CD14-positive monocyte (primary cell): ENCODE data around the gene PLXNA1. TPM values are rescaled to one million over a fixed set of nuclear protein-coding genes. Genes with fewer than 3 reads are reported as not detected.

Source experiments
- DNase-seq, 3 donors: peaks; one replicate each; pipeline ENCODE4 v3.0.0-alpha.2; 2011 to 2022
- H2AFZ ChIP-seq: 2 replicates; pipeline ENCODE4 v1.6.0; 2012; ENCODE audit warnings: mild to moderate bottlenecking, low read depth, low read length, inconsistent platforms; ENCODE audit not compliant: insufficient read depth, poor library complexity, severe bottlenecking
- H3K27ac ChIP-seq, 2 donors: 1 replicate in 1 of 2; 2 replicates in 1 of 2; pipeline ENCODE4 v1.5.1; 2012 to 2013; ENCODE audit warnings: low read length in 2 of 2, control low read depth in 1 of 2, inconsistent platforms in 1 of 2, low read depth in 1 of 2, mild to moderate bottlenecking in 1 of 2
- H3K27me3 ChIP-seq, 2 donors: one replicate each; pipeline versions ENCODE4 v1.6.0 to v1.6.1; 2011 to 2013; ENCODE audit warnings: low read length in 2 of 2; ENCODE audit not compliant: control insufficient read depth in 2 of 2, insufficient read depth in 2 of 2
- H3K36me3 ChIP-seq, 2 donors: replicated peaks in 1 of 2; 1 replicate in 1 of 2; 2 replicates in 1 of 2; pipeline versions ENCODE4 v1.5.1 to v1.6.1; 2012 to 2013; ENCODE audit warnings: low read length in 2 of 2, control low read depth in 1 of 2, inconsistent platforms in 1 of 2, mild to moderate bottlenecking in 1 of 2; ENCODE audit not compliant: insufficient read depth in 2 of 2, control insufficient read depth in 1 of 2
- H3K4me1 ChIP-seq, 2 donors: 1 replicate in 1 of 2; 2 replicates in 1 of 2; pipeline versions ENCODE4 v1.5.1 to v1.6.1; 2012 to 2013; ENCODE audit warnings: low read length in 2 of 2, control low read depth in 1 of 2, inconsistent platforms in 1 of 2, mild to moderate bottlenecking in 1 of 2, moderate library complexity in 1 of 2; ENCODE audit not compliant: insufficient read depth in 2 of 2, control insufficient read depth in 1 of 2
- H3K4me2 ChIP-seq: replicated peaks from 2 replicates; pipeline ENCODE3; 2012; ENCODE audit warnings: low read length, moderate library complexity, mild to moderate bottlenecking; ENCODE audit not compliant: poor library complexity, severe bottlenecking; ENCODE audit errors: extremely low read depth
- H3K4me3 ChIP-seq, 3 experiments: fragments of 200-600 bp in 1 of 3; sonication (generic) in 1 of 3; replicated peaks in 1 of 3; 1 replicate in 2 of 3; 2 replicates in 1 of 3; pipeline ENCODE4 v1.5.1; 2011 to 2013; ENCODE audit warnings: low read length in 3 of 3, mild to moderate bottlenecking in 3 of 3, control low read depth in 2 of 3, low read depth in 2 of 3, inconsistent platforms in 1 of 3, moderate library complexity in 1 of 3
- H3K79me2 ChIP-seq: 2 replicates; pipeline ENCODE4 v1.6.0; 2012; ENCODE audit warnings: mild to moderate bottlenecking, control low read depth, inconsistent platforms, low read length, moderate library complexity; ENCODE audit not compliant: insufficient read depth
- H3K9ac ChIP-seq: 2 replicates; pipeline ENCODE4 v1.6.0; 2017; ENCODE audit warnings: low read length, mild to moderate bottlenecking; ENCODE audit not compliant: insufficient read depth, poor library complexity, severe bottlenecking
- H3K9me3 ChIP-seq, 2 donors: replicated peaks in 1 of 2; 1 replicate in 1 of 2; 2 replicates in 1 of 2; pipeline versions ENCODE4 v1.5.1 to v1.6.1; 2012 to 2013; ENCODE audit warnings: low read length in 2 of 2, control low read depth in 1 of 2; ENCODE audit not compliant: control insufficient read depth in 1 of 2, insufficient read depth in 1 of 2
- H4K20me1 ChIP-seq: 2 replicates; pipeline ENCODE4 v1.6.0; 2012; ENCODE audit warnings: mild to moderate bottlenecking, low read length, control low read depth, moderate library complexity; ENCODE audit not compliant: insufficient read depth
- H3K27ac Mint-ChIP-seq, 7 donors: one replicate each; pipeline ENCODE4 v1.8.0; 2020; ENCODE audit warnings: mild to moderate bottlenecking in 7 of 7, mixed read lengths in 7 of 7, moderate library complexity in 6 of 7, inconsistent platforms in 2 of 7
- H3K27me3 Mint-ChIP-seq, 3 donors: one replicate each; pipeline ENCODE4 v1.8.0; 2021 to 2022; ENCODE audit warnings: low read depth in 3 of 3, mild to moderate bottlenecking in 3 of 3, mixed read lengths in 3 of 3, moderate library complexity in 3 of 3, inconsistent platforms in 1 of 3
- H3K36me3 Mint-ChIP-seq, 2 donors: one replicate each; pipeline ENCODE4 v1.8.0; 2020; ENCODE audit warnings: mixed read lengths in 2 of 2, inconsistent platforms in 1 of 2, mild to moderate bottlenecking in 1 of 2
- H3K4me1 Mint-ChIP-seq: one replicate; pipeline ENCODE4 v1.8.0; 2020; ENCODE audit warnings: mild to moderate bottlenecking, mixed read lengths
- H3K4me3 Mint-ChIP-seq, 2 donors: one replicate each; pipeline ENCODE4 v1.8.0; 2020; ENCODE audit warnings: mild to moderate bottlenecking in 2 of 2, mixed read lengths in 2 of 2, moderate library complexity in 1 of 2
- H3K9me3 Mint-ChIP-seq, 7 donors: one replicate each; pipeline ENCODE4 v1.8.0; 2020 to 2022; ENCODE audit warnings: mixed read lengths in 7 of 7, mild to moderate bottlenecking in 6 of 7, moderate library complexity in 6 of 7, inconsistent platforms in 2 of 7
- WGBS: methylation state at CpG from one replicate; pipeline ENCODE4 v1.1.5; 2013; ENCODE audit warnings: missing lambda C conversion rate; ENCODE audit not compliant: insufficient coverage; 5-methylcytosine and 5-hydroxymethylcytosine counted together
- intact Hi-C, 2 donors: fragments of 100-400 bp; cut with micrococcal nuclease; formaldehyde crosslinking; loops; one replicate each; pipeline versions ENCODE4 v1.15.0 to v1.15.1; 2023
- polyA plus RNA-seq, 3 donors: library from polyadenylated mRNA; depleted of rRNA in 1 of 3; unstranded in 2 of 3; stranded (reverse) in 1 of 3; fragments of 300-500 nt in 2 of 3; fragments of >200 nt in 1 of 3; fragmentation: Illumina TruSeq in 2 of 3; gene quantifications; 1 replicate in 2 of 3; 2 replicates in 1 of 3; pipeline ENCODE4 v1.2.3, GENCODE V29; 2012 to 2021
- TF ChIP-seq, protein P1 (sequence below): fragments of 200-600 bp; IDR thresholded peaks from one replicate; pipeline ENCODE4 v1.8.0; 2022; ENCODE audit warnings: antibody characterized with exemption, mild to moderate bottlenecking

The PLXNA1 gene
- polyA plus RNA-seq, 3 donors: 2.7 TPM; not detected in 2

DNA sequence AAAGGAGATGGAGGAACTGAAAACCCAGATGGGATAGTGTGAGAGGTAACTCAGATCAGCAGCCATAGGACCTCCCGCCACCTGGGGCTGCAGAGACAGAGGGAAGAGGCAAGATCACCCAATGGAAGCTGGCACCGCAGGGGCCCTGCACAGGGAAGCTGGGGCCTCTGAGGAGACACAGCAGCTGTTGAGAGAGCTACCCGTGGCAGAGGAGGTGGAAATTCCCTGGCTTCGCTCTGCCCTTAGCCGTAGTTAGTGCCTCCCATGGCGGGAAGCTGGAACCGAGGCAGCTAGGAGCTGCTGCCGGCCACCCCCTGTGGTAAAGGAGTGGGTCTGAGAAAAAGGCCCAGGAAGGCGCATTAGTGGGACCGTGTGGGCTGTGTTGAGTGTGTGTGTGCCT is 18.0 kb upstream of the PLXNA1 start:
- Histone ChIP-seq H3K36me3 (no peaks in the 10 kb centered on the region), H3K9me3 (no peaks in the 10 kb centered on the region), H3K4me1 (no peaks in the 10 kb centered on the region), H3K9ac (no peak overlapping the region), H3K27me3 (peaks cover 0 to 23% of the 10 kb centered on the region in 2 donors), H2AFZ (no peak overlapping the region), H3K4me2 (no peak overlapping the region), H3K27ac (no peak overlapping the region), H3K4me3 (no peak overlapping the region), H3K79me2 (no peaks in the 10 kb centered on the region), H4K20me1 (no peaks in the 10 kb centered on the region)
- no peak overlapping the region for H3K27ac Mint-ChIP-seq
- no peak for DNase-seq
- peaks cover 6 to 39% (median 24%) of the 10 kb centered on the region in 3 donors for H3K27me3 Mint-ChIP-seq
- 94% methylated on average over 10 of the region's 10 CpGs for WGBS
- H3K4me1 Mint-ChIP-seq: no peaks in the 10 kb centered on the region
- H3K9me3 Mint-ChIP-seq: peaks cover 0 to 2% (median 0%) of the 10 kb centered on the region in 7 donors
- no peaks in the 10 kb centered on the region for H3K36me3 Mint-ChIP-seq
- TF ChIP-seq, protein P1, sequence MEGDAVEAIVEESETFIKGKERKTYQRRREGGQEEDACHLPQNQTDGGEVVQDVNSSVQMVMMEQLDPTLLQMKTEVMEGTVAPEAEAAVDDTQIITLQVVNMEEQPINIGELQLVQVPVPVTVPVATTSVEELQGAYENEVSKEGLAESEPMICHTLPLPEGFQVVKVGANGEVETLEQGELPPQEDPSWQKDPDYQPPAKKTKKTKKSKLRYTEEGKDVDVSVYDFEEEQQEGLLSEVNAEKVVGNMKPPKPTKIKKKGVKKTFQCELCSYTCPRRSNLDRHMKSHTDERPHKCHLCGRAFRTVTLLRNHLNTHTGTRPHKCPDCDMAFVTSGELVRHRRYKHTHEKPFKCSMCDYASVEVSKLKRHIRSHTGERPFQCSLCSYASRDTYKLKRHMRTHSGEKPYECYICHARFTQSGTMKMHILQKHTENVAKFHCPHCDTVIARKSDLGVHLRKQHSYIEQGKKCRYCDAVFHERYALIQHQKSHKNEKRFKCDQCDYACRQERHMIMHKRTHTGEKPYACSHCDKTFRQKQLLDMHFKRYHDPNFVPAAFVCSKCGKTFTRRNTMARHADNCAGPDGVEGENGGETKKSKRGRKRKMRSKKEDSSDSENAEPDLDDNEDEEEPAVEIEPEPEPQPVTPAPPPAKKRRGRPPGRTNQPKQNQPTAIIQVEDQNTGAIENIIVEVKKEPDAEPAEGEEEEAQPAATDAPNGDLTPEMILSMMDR: no peak
- H3K4me3 Mint-ChIP-seq: no peak overlapping the region
- intact Hi-C loops: no loop called here

DNA sequence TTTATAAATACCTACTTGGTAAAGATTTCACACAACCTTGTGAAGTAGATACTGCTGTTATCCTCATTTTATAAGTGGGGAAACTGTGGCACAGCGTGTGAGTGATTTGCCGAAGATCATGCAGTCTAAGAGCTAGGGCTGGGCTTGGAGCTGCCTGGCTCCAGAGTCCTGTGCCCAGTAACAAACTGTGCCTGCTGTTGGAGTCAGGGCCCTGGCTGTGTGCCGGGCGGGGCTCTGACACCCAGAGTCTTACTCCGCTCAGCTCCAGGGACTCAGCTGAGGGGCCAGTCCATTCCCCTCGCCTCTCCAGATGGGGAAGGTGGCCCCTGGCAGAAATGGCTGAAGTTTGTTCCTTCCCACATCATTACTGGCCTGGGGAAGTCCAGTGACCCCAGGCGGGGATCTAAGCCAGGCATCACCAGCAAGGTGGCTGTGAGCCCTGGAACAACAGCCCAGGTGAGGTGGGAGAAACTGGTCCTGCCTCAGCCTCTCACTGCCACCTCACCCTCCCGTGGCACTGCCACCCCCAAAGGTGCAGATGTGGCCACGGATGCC is 17.3 kb upstream of the PLXNA1 start:
- no peak overlapping the region for H3K4me2 ChIP-seq

More for the DNA sequence above, 17.3 kb upstream of the PLXNA1 start:
- no peaks in the 10 kb centered on the region for H3K36me3 Mint-ChIP-seq
- Histone ChIP-seq H3K27me3 (peaks cover 0 to 23% of the 10 kb centered on the region in 2 donors), H3K9me3 (no peaks in the 10 kb centered on the region), H3K79me2 (no peaks in the 10 kb centered on the region), H3K4me1 (no peaks in the 10 kb centered on the region), H3K4me3 (no peak overlapping the region), H3K36me3 (no peaks in the 10 kb centered on the region), H3K27ac (no peak overlapping the region), H4K20me1 (no peaks in the 10 kb centered on the region), H2AFZ (no peak overlapping the region), H3K9ac (no peak overlapping the region)
- peaks cover 0 to 2% (median 0%) of the 10 kb centered on the region in 7 donors for H3K9me3 Mint-ChIP-seq
- no peaks in the 10 kb centered on the region for H3K4me1 Mint-ChIP-seq
- TF ChIP-seq, protein P1: no peak
- no peak overlapping the region for H3K4me3 Mint-ChIP-seq
- intact Hi-C loops: no loop called here
- 87% methylated on average over 6 of the region's 9 CpGs for WGBS
- peaks cover 6 to 43% (median 24%) of the 10 kb centered on the region in 3 donors for H3K27me3 Mint-ChIP-seq
- no peak overlapping the region for H3K27ac Mint-ChIP-seq
- DNase-seq: no peak
